Tibial artery (tissue), 4 donors: ENCODE data around the gene SPP1.

Experiments
- DNase-seq, 2 donors: peaks; one replicate each; pipeline ENCODE4 v3.0.0-alpha.2; 2019
- H3K27ac ChIP-seq, 2 donors: fragments of 200-600 bp; sonication (generic) in 1 of 2; 1 replicate in 1 of 2; 2 replicates in 1 of 2; pipeline ENCODE4 v1.5.1; 2018 to 2019; ENCODE audit warnings: mild to moderate bottlenecking in 1 of 2
- H3K27me3 ChIP-seq, 2 donors: fragments of 200-600 bp; sonication (generic) in 1 of 2; one replicate each; pipeline versions ENCODE4 v1.5.1 to v1.6.0; 2016 to 2019
- H3K36me3 ChIP-seq, 3 donors: fragments of 200-600 bp; sonication (generic) in 2 of 3; one replicate each; pipeline ENCODE4 v1.5.1; 2016 to 2019; ENCODE audit warnings: mild to moderate bottlenecking in 2 of 3
- H3K4me1 ChIP-seq, 4 donors: fragments of 200-600 bp; sonication (generic) in 2 of 4; 1 replicate in 3 of 4; 2 replicates in 1 of 4; pipeline ENCODE4 v1.5.1; 2016 to 2019
- H3K4me3 ChIP-seq, 2 donors: fragments of 200-600 bp; sonication (generic) in 1 of 2; 1 replicate in 1 of 2; 2 replicates in 1 of 2; pipeline ENCODE4 v1.5.1; 2018 to 2019; ENCODE audit warnings: mild to moderate bottlenecking in 2 of 2
- H3K9me3 ChIP-seq, 3 donors: fragments of 200-600 bp; sonication (generic) in 1 of 3; one replicate each; pipeline ENCODE4 v1.5.1; 2016 to 2019
- intact Hi-C: fragments of 100-400 bp; cut with DNase I; formaldehyde crosslinking; loops from one replicate; pipeline ENCODE4 v1.15.0; 2023; ENCODE audit warnings: low total_unique reads
- TF ChIP-seq, protein P1 (sequence below), 2 experiments: fragments of 200-600 bp in 1 of 2; fragments of 450-650 bp in 1 of 2; IDR thresholded peaks; one replicate each; pipeline ENCODE4 v1.5.1; 2017 to 2019; ENCODE audit warnings: antibody characterized with exemption in 2 of 2, mild to moderate bottlenecking in 1 of 2, moderate library complexity in 1 of 2

SPP1 gene

DNA sequence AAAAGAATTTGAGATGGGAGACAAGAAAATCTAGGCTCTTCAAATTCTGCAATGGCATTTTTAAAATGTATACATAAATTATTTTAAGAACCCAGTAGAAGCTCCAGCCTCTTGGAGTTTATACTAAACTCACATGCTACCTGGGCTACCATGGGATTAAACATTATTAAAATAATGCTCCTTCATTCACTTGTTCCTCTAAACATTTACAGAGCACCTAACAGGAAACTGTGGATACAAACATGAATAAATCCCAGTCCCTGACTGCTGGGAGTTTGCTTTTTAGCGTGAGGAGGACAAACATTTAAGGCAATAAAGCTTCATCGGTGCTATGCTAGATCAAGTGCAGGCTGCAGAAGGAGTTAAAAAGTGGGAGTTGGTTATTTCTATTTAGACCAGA, 5.4 kb upstream of the SPP1 start:
- H3K27ac ChIP-seq: no peak overlapping the region
- H3K4me3 ChIP-seq: no peak overlapping the region
- intact Hi-C loops: loop anchor here (5.0 kb wide), 1 partner anchor 113 kb away; no protein-coding TSS in a partner anchor
- TF ChIP-seq, protein P1, sequence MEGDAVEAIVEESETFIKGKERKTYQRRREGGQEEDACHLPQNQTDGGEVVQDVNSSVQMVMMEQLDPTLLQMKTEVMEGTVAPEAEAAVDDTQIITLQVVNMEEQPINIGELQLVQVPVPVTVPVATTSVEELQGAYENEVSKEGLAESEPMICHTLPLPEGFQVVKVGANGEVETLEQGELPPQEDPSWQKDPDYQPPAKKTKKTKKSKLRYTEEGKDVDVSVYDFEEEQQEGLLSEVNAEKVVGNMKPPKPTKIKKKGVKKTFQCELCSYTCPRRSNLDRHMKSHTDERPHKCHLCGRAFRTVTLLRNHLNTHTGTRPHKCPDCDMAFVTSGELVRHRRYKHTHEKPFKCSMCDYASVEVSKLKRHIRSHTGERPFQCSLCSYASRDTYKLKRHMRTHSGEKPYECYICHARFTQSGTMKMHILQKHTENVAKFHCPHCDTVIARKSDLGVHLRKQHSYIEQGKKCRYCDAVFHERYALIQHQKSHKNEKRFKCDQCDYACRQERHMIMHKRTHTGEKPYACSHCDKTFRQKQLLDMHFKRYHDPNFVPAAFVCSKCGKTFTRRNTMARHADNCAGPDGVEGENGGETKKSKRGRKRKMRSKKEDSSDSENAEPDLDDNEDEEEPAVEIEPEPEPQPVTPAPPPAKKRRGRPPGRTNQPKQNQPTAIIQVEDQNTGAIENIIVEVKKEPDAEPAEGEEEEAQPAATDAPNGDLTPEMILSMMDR (IDR thresholded peaks at IDR 0.05): no peak
- H3K27me3 ChIP-seq: peaks cover 0 to 10% of the 10 kb centered on the region in 2 donors
- peaks cover 0 to 3% (median 0%) of the 10 kb centered on the region in 4 donors for H3K4me1 ChIP-seq
- H3K9me3 ChIP-seq: no peaks in the 10 kb centered on the region
- H3K36me3 ChIP-seq: no peaks in the 10 kb centered on the region
- no peak for DNase-seq

DNA sequence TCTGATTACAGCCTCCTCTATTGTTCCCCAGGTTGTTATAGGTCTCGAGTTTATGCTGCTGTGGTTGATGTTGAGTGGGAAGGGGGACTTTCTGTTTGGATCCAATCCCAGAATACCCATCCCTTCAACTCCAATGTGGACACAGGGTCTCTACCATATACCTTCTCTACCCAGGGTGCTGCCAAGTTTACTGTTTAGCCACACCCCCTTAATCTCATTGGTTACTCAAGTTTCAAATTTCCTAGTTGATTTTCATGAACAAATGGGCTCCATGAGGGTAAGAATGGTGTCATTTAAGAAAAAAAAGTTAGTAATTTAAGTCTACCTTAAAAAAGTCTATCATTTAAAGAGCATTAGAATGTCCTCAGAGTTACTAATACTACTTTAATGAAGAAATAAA, 3.6 kb upstream of the SPP1 start:
- Histone ChIP-seq H3K4me3 (no peak overlapping the region), H3K9me3 (no peaks in the 10 kb centered on the region), H3K36me3 (no peaks in the 10 kb centered on the region), H3K4me1 (peaks cover 0 to 3% (median 0%) of the 10 kb centered on the region in 4 donors), H3K27ac (no peak overlapping the region), H3K27me3 (peaks cover 0 to 3% of the 10 kb centered on the region in 2 donors)
- DNase-seq: no peak
- intact Hi-C loops: loop anchor here (5.0 kb wide), 1 partner anchor 115 kb away; no protein-coding TSS in a partner anchor
- TF ChIP-seq, protein P1 (IDR thresholded peaks at IDR 0.05): no peak

DNA sequence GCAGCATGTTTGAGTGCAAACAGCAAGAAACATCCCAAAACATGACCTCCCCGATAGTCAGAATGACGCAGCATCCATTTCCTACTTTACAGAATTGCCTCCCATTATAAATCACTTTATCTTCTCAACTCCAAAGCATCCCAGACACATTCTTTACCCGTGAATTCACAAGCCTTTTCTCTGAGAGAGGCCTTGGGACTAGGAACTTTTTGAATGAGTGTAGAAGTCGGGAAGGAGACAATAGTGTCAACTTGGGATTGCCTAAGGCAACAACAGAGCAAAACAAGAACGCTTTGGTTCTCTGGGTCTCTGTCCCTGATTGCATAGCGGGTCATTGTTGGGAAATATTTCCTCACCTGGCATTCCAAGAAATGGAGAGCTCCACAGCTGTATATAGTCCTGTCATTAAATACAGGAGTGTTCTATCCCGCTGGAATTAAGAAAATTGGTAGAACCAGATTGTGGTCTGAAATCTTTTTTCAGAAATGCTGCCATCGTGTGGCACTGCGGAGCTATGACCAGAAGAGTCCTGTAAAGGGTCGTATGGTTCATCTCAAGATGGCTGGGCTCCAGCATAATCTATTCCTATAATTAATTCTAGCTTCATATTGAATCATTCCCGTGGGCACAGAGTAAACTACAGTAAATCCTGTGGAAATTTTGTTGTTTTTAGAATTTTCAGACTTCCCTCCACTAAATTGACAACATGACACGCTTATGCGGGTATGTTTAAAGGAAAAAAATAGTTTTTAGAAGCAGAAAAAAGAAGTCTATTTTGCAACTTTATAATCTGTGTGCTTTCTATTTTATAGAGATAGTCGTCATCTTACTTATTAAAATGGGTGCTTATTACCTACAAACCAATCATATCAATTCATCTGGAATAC, 2.0 kb upstream of the SPP1 start:
- Histone ChIP-seq H3K36me3 (no peaks in the 10 kb centered on the region), H3K4me3 (peak overlapping the region in 1 of 2 donors; percentile 3), H3K27ac (no peak overlapping the region), H3K4me1 (peaks cover 0 to 3% (median 0%) of the 10 kb centered on the region in 4 donors), H3K9me3 (no peaks in the 10 kb centered on the region), H3K27me3 (no peaks in the 10 kb centered on the region)
- TF ChIP-seq, protein P1 (IDR thresholded peaks at IDR 0.05): peak; percentile 68 to 76
- intact Hi-C loops: loop anchor here (5.0 kb wide), 1 partner anchor 116 kb away; no protein-coding TSS in a partner anchor
- peak; percentile 51 to 68 for DNase-seq

DNA sequence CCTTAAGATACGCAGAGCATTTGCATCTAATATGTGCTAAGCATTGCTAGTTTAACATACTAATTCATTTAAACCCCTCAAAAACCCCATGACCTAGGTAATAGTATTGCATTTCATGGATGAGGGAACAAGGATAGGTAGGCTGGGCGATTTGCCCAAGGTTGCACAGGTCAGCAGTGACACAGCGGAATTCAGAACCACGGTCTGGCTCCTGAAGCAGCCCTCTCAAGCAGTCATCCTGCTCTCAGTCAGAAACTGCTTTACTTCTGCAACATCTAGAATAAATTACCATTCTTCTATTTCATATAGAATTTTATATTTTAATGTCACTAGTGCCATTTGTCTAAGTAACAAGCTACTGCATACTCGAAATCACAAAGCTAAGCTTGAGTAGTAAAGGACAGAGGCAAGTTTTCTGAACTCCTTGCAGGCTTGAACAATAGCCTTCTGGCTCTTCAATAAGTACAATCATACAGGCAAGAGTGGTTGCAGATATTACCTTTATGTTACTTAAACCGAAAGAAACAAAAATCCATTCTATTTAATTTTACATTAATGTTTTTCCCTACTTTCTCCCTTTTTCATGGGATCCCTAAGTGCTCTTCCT, 555 bp upstream of the SPP1 start:
- H3K27ac ChIP-seq: no peak overlapping the region
- no peaks in the 10 kb centered on the region for H3K27me3 ChIP-seq
- TF ChIP-seq, protein P1 (IDR thresholded peaks at IDR 0.05): no peak
- H3K9me3 ChIP-seq: no peaks in the 10 kb centered on the region
- no peak overlapping the region for H3K4me3 ChIP-seq
- H3K4me1 ChIP-seq: peaks cover 0 to 3% (median 0%) of the 10 kb centered on the region in 4 donors
- H3K36me3 ChIP-seq: no peaks in the 10 kb centered on the region
- DNase-seq: no peak
- intact Hi-C loops: loop anchor here (5.0 kb wide), 1 partner anchor 118 kb away; no protein-coding TSS in a partner anchor

DNA sequence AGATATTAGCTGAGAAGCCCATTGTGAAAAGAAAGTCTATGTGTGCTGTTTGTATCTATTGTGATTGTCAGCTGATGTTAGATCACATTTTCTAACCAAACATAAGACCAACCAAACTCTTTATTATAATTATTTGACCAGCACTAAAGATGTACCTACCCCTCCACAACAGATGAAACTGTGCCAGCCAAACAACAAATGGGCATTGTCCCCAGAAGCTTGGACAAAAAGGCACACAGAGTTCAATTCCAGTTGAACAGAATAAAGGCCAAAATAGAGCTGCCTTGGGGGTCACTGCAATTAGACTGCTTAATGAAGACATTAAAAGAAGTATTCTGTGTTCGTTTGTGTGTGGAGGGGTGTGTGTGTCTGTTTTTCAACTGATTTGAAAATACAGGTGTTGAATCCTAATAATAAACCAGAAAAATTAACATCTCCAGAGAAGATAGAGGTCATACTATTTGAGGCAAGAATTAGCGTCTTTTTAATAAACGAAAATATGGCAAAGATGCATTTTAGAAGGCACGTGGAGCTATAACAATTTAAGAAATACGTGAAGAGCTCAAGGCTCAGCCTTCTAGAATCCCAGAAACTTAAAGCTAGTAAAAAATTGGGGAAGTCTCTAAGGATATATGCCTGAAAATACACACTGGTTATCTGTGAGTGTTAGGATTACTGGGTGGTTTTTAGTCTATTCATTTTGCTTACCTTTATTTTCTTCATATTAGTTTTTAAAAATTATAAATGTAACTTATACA, 2.2 kb downstream of the SPP1 start:
- intact Hi-C loops: no loop called here
- no peak overlapping the region for H3K4me3 ChIP-seq
- no peak for DNase-seq
- H3K9me3 ChIP-seq: no peaks in the 10 kb centered on the region
- peaks cover 0 to 3% (median 0%) of the 10 kb centered on the region in 4 donors for H3K4me1 ChIP-seq
- TF ChIP-seq, protein P1 (IDR thresholded peaks at IDR 0.05): no peak
- H3K36me3 ChIP-seq: no peaks in the 10 kb centered on the region
- no peak overlapping the region for H3K27ac ChIP-seq
- no peaks in the 10 kb centered on the region for H3K27me3 ChIP-seq
